ENCODE results near the gene KRT4.
"Not testable (repeated sequence)": the region's sequence is repeated elsewhere in the genome, so short reads cannot be mapped to it uniquely, and the experiment has no call there.

KRT4 gene

GRCh38 chr12:52771088-52771487 is 42.8 kb downstream of the KRT4 start:
- no peak for DNase-seq

GRCh38 chr12:52769946-52770345 is 44.0 kb downstream of the KRT4 start:
- no peak for DNase-seq

- DNase-seq: no peak
Measured at GRCh38 chr12:52769354-52769753, 44.6 kb downstream of the KRT4 start.

GRCh38 chr12:52768479-52769200 is 45.3 kb downstream of the KRT4 start:
- no peak for DNase-seq

- DNase-seq: no peak
Measured at GRCh38 chr12:52767427-52767826, 46.5 kb downstream of the KRT4 start.

GRCh38 chr12:52767020-52767379 is 46.9 kb downstream of the KRT4 start:
- DNase-seq: no peak

GRCh38 chr12:52766351-52767019 is 47.4 kb downstream of the KRT4 start:
- no peak for DNase-seq

- DNase-seq: no peak
Measured at GRCh38 chr12:52765702-52766101, 48.2 kb downstream of the KRT4 start.

GRCh38 chr12:52763991-52764390 is 49.9 kb downstream of the KRT4 start:
- no peak for DNase-seq

- DNase-seq: no peak
Measured at GRCh38 chr12:52763036-52763659, 50.8 kb downstream of the KRT4 start.

GRCh38 chr12:52761802-52762201 is 52.1 kb downstream of the KRT4 start:
- no peak for DNase-seq

GRCh38 chr12:52761218-52761617 is 52.7 kb downstream of the KRT4 start:
- DNase-seq: not testable (repeated sequence)

GRCh38 chr12:52760623-52761022 is 53.3 kb downstream of the KRT4 start:
- DNase-seq: no peak

GRCh38 chr12:52759695-52760094 is 54.2 kb downstream of the KRT4 start:
- no peak for DNase-seq

- DNase-seq: no peak
Measured at GRCh38 chr12:52759218-52759617, 54.7 kb downstream of the KRT4 start.

GRCh38 chr12:52757449-52758176 is 56.3 kb downstream of the KRT4 start:
- no peak for DNase-seq
